WTC11 (cell line): ENCODE results near the gene ERP44.

Experiments used
- CTCF ChIP-seq: fragments of 200-600 bp; IDR thresholded peaks from 2 replicates; pipeline ENCODE4 v1.8.0; 2022; ENCODE audit warnings: antibody characterized with exemption
- TEAD4 ChIP-seq: sonication (generic); formaldehyde crosslinking; IDR thresholded peaks from 2 replicates; pipeline ENCODE4 v1.8.0; 2022; ENCODE audit warnings: mild to moderate bottlenecking, missing genetic modification reagents
- USF1 ChIP-seq: sonication (generic); formaldehyde crosslinking; IDR thresholded peaks from 2 replicates; pipeline ENCODE4 v1.8.0; 2022; ENCODE audit warnings: mild to moderate bottlenecking, missing genetic modification reagents
- ZNF317 ChIP-seq: sonication (generic); formaldehyde crosslinking; IDR thresholded peaks from 2 replicates; pipeline ENCODE4 v1.8.1; 2023; ENCODE audit warnings: low read depth, mild to moderate bottlenecking, moderate library complexity, missing genetic modification reagents, borderline replicate concordance

GRCh38 chr9:100028201-100028784 lies 70.5 kb downstream of the ERP44 start:
- TF ChIP-seq CTCF (peak; percentile 88), TEAD4 (CRISPR knock-in tag) (no peak), USF1 (CRISPR knock-in tag) (no peak), ZNF317 (CRISPR knock-in tag) (no peak)
